SJSA1 (cell line): ENCODE measurements around the gene CCDC126. TPM values are rescaled to one million over a fixed set of nuclear protein-coding genes. Genes with fewer than 3 reads are reported as not detected.
"Not testable (repeated sequence)": the region's sequence is repeated elsewhere in the genome, so short reads cannot be mapped to it uniquely, and the experiment has no call there.

Experiments
- DNase-seq, 2 experiments: peaks; one replicate each; pipeline ENCODE4 v3.0.0-alpha.2; 2015 to 2020; ENCODE audit warnings: low spot score in 2 of 2, low read depth in 1 of 2
- H3K27ac ChIP-seq: fragments of 250-450 bp; sonication (Bioruptor Pico); 2 replicates; pipeline ENCODE4 v1.5.1; 2020; ENCODE audit warnings: mild to moderate bottlenecking, moderate library complexity
- H3K27me3 ChIP-seq: fragments of 250-450 bp; sonication (Bioruptor Pico); replicated peaks from 2 replicates; pipeline ENCODE4 v1.5.1; 2020; ENCODE audit warnings: mild to moderate bottlenecking, moderate library complexity
- H3K36me3 ChIP-seq: fragments of 250-450 bp; sonication (Bioruptor Pico); 2 replicates; pipeline ENCODE4 v1.5.1; 2020; ENCODE audit warnings: mild to moderate bottlenecking
- H3K4me1 ChIP-seq: fragments of 250-450 bp; sonication (Bioruptor Pico); replicated peaks from 2 replicates; pipeline ENCODE4 v1.6.1; 2021; ENCODE audit warnings: mild to moderate bottlenecking
- H3K4me3 ChIP-seq: fragments of 250-450 bp; sonication (Bioruptor Pico); 2 replicates; pipeline ENCODE4 v1.5.1; 2020; ENCODE audit warnings: mild to moderate bottlenecking
- H3K9me3 ChIP-seq: fragments of 250-450 bp; sonication (Bioruptor Pico); replicated peaks from 2 replicates; pipeline ENCODE4 v1.5.1; 2020; ENCODE audit warnings: mild to moderate bottlenecking
- total RNA-seq: library from RNA; depleted of rRNA; stranded (reverse); fragments of >200 nt; shearing (Covaris generic); gene quantifications from 2 replicates; pipeline ENCODE4 v1.2.3, GENCODE V29; 2014

CCDC126 gene
- total RNA-seq, 1 experiment from 2014 or later = 52.1 TPM

- DNase-seq = no peak
- H3K4me3 ChIP-seq = no peak overlapping the region
- no peaks in the 10 kb centered on the region for H3K27me3 ChIP-seq
- H3K27ac ChIP-seq = no peak overlapping the region
- no peaks in the 10 kb centered on the region for H3K4me1 ChIP-seq
- H3K9me3 ChIP-seq = peaks cover 7% of the 10 kb centered on the region
- no peaks in the 10 kb centered on the region for H3K36me3 ChIP-seq
Measured at GRCh38 chr7:23658831-23659427, 61.7 kb downstream of the CCDC126 start.

- H3K4me3 ChIP-seq = no peak overlapping the region
- H3K4me1 ChIP-seq = no peaks in the 10 kb centered on the region
- no peaks in the 10 kb centered on the region for H3K27me3 ChIP-seq
- no peak overlapping the region for H3K27ac ChIP-seq
- H3K9me3 ChIP-seq = no peaks in the 10 kb centered on the region
- no peak for DNase-seq
- no peaks in the 10 kb centered on the region for H3K36me3 ChIP-seq
Measured at GRCh38 chr7:23661385-23661784, 64.2 kb downstream of the CCDC126 start.

DNA sequence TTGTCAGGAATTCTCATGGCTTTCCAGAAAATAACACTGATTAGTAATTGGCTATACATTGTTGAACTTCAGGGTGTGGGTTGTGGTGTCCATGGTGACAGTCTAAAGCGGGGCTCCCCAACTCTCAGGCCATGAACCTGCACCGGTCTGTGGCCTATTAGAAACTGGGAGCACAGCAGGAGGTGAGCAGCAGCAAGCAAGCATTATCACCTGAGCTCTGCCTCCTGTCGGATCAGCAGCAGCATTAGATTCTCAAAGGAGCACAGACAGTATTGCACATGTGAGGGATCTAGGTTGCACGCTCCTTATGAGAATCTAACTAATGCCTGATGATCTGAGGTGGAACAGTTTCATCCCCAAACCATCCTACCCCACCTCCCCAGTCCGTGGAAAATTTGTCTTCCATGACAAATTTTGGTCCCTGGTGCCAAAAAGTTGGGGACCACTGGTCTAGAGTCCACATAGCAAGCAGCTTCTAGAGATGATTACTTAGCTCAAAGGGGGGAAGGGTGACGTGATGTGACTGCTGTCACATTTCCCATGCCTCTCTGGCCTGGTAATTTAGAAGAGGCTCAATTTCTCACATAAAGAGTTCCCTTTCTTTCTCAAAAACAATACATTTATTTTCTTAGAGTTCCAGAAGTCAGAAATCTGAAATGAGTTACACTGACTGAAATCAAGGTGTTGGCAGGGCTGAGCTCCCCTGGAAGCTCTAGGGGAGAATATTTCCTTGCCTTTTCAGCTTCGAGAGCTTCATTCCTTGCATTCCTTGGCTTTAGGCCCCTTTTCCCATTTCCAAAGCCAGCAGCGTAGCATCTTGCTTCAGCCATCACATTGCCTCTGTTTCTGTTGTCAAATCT lies 65.2 kb downstream of the CCDC126 start:
- H3K9me3 ChIP-seq = no peaks in the 10 kb centered on the region
- H3K4me1 ChIP-seq = no peaks in the 10 kb centered on the region
- no peak overlapping the region for H3K27ac ChIP-seq
- H3K4me3 ChIP-seq = no peak overlapping the region
- no peaks in the 10 kb centered on the region for H3K36me3 ChIP-seq
- H3K27me3 ChIP-seq = no peaks in the 10 kb centered on the region
- DNase-seq = no peak

- no peak overlapping the region for H3K4me3 ChIP-seq
- no peaks in the 10 kb centered on the region for H3K4me1 ChIP-seq
- no peaks in the 10 kb centered on the region for H3K9me3 ChIP-seq
Measured at GRCh38 chr7:23662984-23663313, 65.8 kb downstream of the CCDC126 start.

GRCh38 chr7:23664122-23664521 lies 66.9 kb downstream of the CCDC126 start:
- no peaks in the 10 kb centered on the region for H3K9me3 ChIP-seq
- no peak overlapping the region for H3K27ac ChIP-seq
- DNase-seq = no peak
- H3K27me3 ChIP-seq = no peaks in the 10 kb centered on the region
- H3K4me3 ChIP-seq = no peak overlapping the region
- no peaks in the 10 kb centered on the region for H3K4me1 ChIP-seq
- H3K36me3 ChIP-seq = no peaks in the 10 kb centered on the region

More at GRCh38 chr7:23662984-23663313, 65.8 kb downstream of the CCDC126 start:
- Histone ChIP-seq H3K27me3 (no peaks in the 10 kb centered on the region), H3K27ac (no peak overlapping the region), H3K36me3 (no peaks in the 10 kb centered on the region)
- DNase-seq = no peak

GRCh38 chr7:23672033-23672432 lies 74.9 kb downstream of the CCDC126 start:
- H3K9me3 ChIP-seq = no peaks in the 10 kb centered on the region
- H3K36me3 ChIP-seq = no peaks in the 10 kb centered on the region
- H3K4me1 ChIP-seq = no peaks in the 10 kb centered on the region
- no peak overlapping the region for H3K4me3 ChIP-seq
- H3K27me3 ChIP-seq = no peaks in the 10 kb centered on the region
- DNase-seq = no peak
- H3K27ac ChIP-seq = no peak overlapping the region

- Histone ChIP-seq H3K4me3 (peak within 1 kb of the TSS; percentile 49), H3K36me3 (no peaks in the 10 kb centered on the region), H3K4me1 (peaks cover 11% of the 10 kb centered on the region), H3K9me3 (no peaks in the 10 kb centered on the region), H3K27ac (no peak within 1 kb of the TSS), H3K27me3 (no peaks in the 10 kb centered on the region)
- DNase-seq = peak; percentile 44 to 82
Measured at GRCh38 chr7:23679898-23680413, 82.8 kb downstream of the CCDC126 start, which contains the start of gene FAM221A. FAM221A (plus strand) TSS chr7:23680199; CDS start chr7:23680219, 20 bp downstream.

GRCh38 chr7:23680414-23681405 lies 83.5 kb downstream of the CCDC126 start:
- Histone ChIP-seq H3K4me3 (peak overlapping the region; percentile 49), H3K36me3 (no peaks in the 10 kb centered on the region), H3K27ac (no peak overlapping the region), H3K9me3 (no peaks in the 10 kb centered on the region), H3K4me1 (peaks cover 11% of the 10 kb centered on the region), H3K27me3 (no peaks in the 10 kb centered on the region)
- peak; percentile 55 to 60 for DNase-seq

DNA sequence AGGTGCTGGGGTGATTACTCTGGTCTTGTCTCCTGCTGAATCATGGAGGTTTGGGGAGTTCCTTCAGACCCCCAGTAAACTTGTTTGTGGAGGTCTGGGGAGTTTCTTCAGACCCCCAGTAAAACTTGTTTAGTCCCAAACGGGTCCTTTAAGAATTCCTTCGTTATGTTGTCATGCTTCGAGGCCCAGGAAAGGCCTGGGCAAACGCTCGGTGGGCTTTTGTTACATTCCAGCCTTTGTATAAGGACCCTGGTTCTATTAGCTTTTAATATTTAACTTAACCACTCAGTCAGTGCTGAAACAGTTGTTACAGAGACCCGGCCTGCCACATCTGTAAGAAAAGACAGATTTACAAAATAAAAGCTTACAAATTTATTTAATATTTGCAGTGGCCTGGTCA lies 86.9 kb downstream of the CCDC126 start:
- not testable (repeated sequence) for DNase-seq, H3K9me3 ChIP-seq, H3K4me3 ChIP-seq, H3K36me3 ChIP-seq, H3K27me3 ChIP-seq, H3K27ac ChIP-seq
- peaks cover 11% of the 10 kb centered on the region for H3K4me1 ChIP-seq

- Histone ChIP-seq H3K4me3 (no peak overlapping the region), H3K36me3 (no peaks in the 10 kb centered on the region), H3K27ac (no peak overlapping the region), H3K9me3 (no peaks in the 10 kb centered on the region), H3K4me1 (peaks cover 4% of the 10 kb centered on the region), H3K27me3 (no peaks in the 10 kb centered on the region)
- no peak for DNase-seq
Measured at GRCh38 chr7:23685731-23686130, 88.5 kb downstream of the CCDC126 start.

DNA sequence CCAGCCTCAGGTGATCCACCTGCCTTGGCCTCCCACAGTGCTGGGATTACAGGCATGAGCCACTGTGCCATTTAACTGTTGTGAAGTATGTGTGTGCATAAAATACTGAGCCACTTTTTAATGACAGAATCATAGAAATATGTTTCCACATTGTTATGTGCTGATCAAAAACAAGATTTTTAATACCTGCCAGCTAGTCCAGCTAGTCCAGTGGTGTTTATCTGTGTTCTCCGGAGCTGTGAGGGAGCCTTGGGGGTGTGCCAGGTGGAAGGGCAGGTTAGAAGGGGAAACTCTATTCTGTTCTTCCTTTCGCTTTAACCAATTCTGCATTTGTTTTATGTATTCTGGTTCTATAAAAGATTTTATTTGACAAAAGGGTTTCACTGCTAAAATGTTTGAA lies 89.8 kb downstream of the CCDC126 start:
- DNase-seq = no peak
- no peaks in the 10 kb centered on the region for H3K4me1 ChIP-seq
- H3K9me3 ChIP-seq = no peaks in the 10 kb centered on the region
- no peaks in the 10 kb centered on the region for H3K36me3 ChIP-seq
- no peak overlapping the region for H3K27ac ChIP-seq
- H3K4me3 ChIP-seq = no peak overlapping the region
- H3K27me3 ChIP-seq = no peaks in the 10 kb centered on the region

DNA sequence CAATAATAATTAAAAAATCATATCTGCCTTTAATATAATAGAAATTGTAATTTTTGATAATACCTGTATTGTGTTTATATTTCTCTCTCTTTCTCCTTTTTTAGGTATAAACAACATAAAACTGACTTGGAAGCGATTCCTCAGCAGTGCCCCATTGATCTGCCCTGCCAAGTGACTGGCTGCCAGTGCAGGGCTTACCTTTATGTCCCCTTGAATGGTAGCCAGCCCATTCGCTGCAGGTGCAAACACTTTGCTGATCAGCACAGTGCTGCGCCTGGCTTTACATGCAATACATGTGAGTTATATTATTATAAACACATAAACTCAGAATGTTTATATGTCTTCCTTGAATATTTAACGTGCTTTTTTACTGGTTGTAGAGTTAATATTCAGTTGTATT lies 92.0 kb downstream of the CCDC126 start:
- no peak overlapping the region for H3K4me3 ChIP-seq
- no peaks in the 10 kb centered on the region for H3K27me3 ChIP-seq
- H3K4me1 ChIP-seq = no peaks in the 10 kb centered on the region
- H3K36me3 ChIP-seq = no peaks in the 10 kb centered on the region; the same call in 1 of the 2 replicates
- no peak for DNase-seq
- H3K9me3 ChIP-seq = no peaks in the 10 kb centered on the region
- H3K27ac ChIP-seq = no peak overlapping the region

GRCh38 chr7:23691320-23691719 lies 94.1 kb downstream of the CCDC126 start:
- Histone ChIP-seq H3K4me1 (no peaks in the 10 kb centered on the region), H3K4me3 (no peak overlapping the region), H3K36me3 (no peaks in the 10 kb centered on the region; the same call in 1 of the 2 replicates), H3K27me3 (no peaks in the 10 kb centered on the region), H3K9me3 (no peaks in the 10 kb centered on the region), H3K27ac (no peak overlapping the region)
- DNase-seq = no peak
